WERI-Rb-1 (cell line): ENCODE results near the gene AAK1.
"Not testable (repeated sequence)": the region's sequence is repeated elsewhere in the genome, so short reads cannot be mapped to it uniquely, and the experiment has no call there.

ENCODE experiments used
- DNase-seq: peaks from one replicate; pipeline ENCODE4 v3.0.0-alpha.2; 2020
- H3K27ac ChIP-seq: fragments of 250-450 bp; sonication (Bioruptor Pico); 2 replicates; pipeline ENCODE4 v1.5.1; 2020; ENCODE audit warnings: mild to moderate bottlenecking, moderate library complexity
- H3K27me3 ChIP-seq: fragments of 250-450 bp; sonication (Bioruptor Pico); 2 replicates; pipeline ENCODE4 v1.5.1; 2021; ENCODE audit warnings: mild to moderate bottlenecking, low read depth, moderate library complexity; ENCODE audit not compliant: insufficient read depth, severe bottlenecking
- H3K36me3 ChIP-seq: fragments of 250-450 bp; sonication (Bioruptor Pico); 2 replicates; pipeline ENCODE4 v1.5.1; 2020; ENCODE audit warnings: mild to moderate bottlenecking, moderate library complexity
- H3K4me3 ChIP-seq: 2 replicates; pipeline ENCODE4 v1.5.1; 2011; ENCODE audit warnings: low read depth, mild to moderate bottlenecking, control low read depth, low read length
- H3K9me3 ChIP-seq: fragments of 250-450 bp; sonication (Bioruptor Pico); 2 replicates; pipeline ENCODE4 v1.5.1; 2021; ENCODE audit warnings: mild to moderate bottlenecking, moderate library complexity; ENCODE audit not compliant: severe bottlenecking
- CTCF ChIP-seq: IDR thresholded peaks from 2 replicates; pipeline ENCODE4 v1.5.1; 2011; ENCODE audit warnings: low read depth, mild to moderate bottlenecking, control low read depth, inconsistent platforms, low read length

The AAK1 gene

GRCh38 chr2:69450735-69451416, 192.7 kb downstream of the AAK1 start:
- Histone ChIP-seq H3K4me3 (no peak overlapping the region), H3K27ac (no peak overlapping the region), H3K9me3 (no peaks in the 10 kb centered on the region), H3K27me3 (no peaks in the 10 kb centered on the region), H3K36me3 (no peaks in the 10 kb centered on the region)
- TF ChIP-seq CTCF = no peak
- no peak for DNase-seq

GRCh38 chr2:69449906-69450305, 193.6 kb downstream of the AAK1 start:
- Histone ChIP-seq H3K27me3 (no peaks in the 10 kb centered on the region), H3K36me3 (no peaks in the 10 kb centered on the region), H3K4me3 (no peak overlapping the region), H3K27ac (no peak overlapping the region), H3K9me3 (no peaks in the 10 kb centered on the region)
- TF ChIP-seq CTCF = no peak
- no peak for DNase-seq

- H3K9me3 ChIP-seq, DNase-seq, H3K36me3 ChIP-seq, H3K27me3 ChIP-seq, H3K4me3 ChIP-seq, H3K27ac ChIP-seq: not testable (repeated sequence)
Measured at GRCh38 chr2:69443673-69444072, 199.9 kb downstream of the AAK1 start.

GRCh38 chr2:69439499-69439898, 204.0 kb downstream of the AAK1 start:
- not testable (repeated sequence) for H3K9me3 ChIP-seq, H3K27ac ChIP-seq, H3K27me3 ChIP-seq, H3K4me3 ChIP-seq, H3K36me3 ChIP-seq, DNase-seq

- no peak for TF ChIP-seq CTCF
- Histone ChIP-seq H3K27me3 (no peaks in the 10 kb centered on the region), H3K27ac (no peak overlapping the region), H3K9me3 (no peaks in the 10 kb centered on the region), H3K4me3 (no peak overlapping the region), H3K36me3 (peaks cover 3% of the 10 kb centered on the region)
- DNase-seq = no peak
Measured at GRCh38 chr2:69438580-69438979, 205.0 kb downstream of the AAK1 start.

GRCh38 chr2:69437751-69438154, 205.8 kb downstream of the AAK1 start:
- H3K4me3 ChIP-seq = peak overlapping the region; percentile 71
- no peak for TF ChIP-seq CTCF
- DNase-seq = no peak

More at GRCh38 chr2:69437751-69438154, 205.8 kb downstream of the AAK1 start:
- Histone ChIP-seq H3K9me3 (no peaks in the 10 kb centered on the region), H3K27me3 (no peaks in the 10 kb centered on the region), H3K27ac (peak overlapping the region; percentile 93), H3K36me3 (peaks cover 3% of the 10 kb centered on the region)
